Adipose tissue (tissue), 3 donors: ENCODE results near the gene TIMM17B. TPM values are rescaled to one million over a fixed set of nuclear protein-coding genes. Genes with fewer than 3 reads are reported as not detected.
A peak's percentile ranks its signal among the peaks of the same experiment; 100 is the strongest.
"Not testable (repeated sequence)": the region's sequence is repeated elsewhere in the genome, so short reads cannot be mapped to it uniquely, and the experiment has no call there.

Source experiments
- H3K27ac ChIP-seq: one replicate; pipeline ENCODE4 v1.5.1; 2013; ENCODE audit warnings: low read depth, low read length
- WGBS, 3 donors: extraction: QIAGEN DNeasy Blood & Tissue Kit; methylation state at CpG; one replicate each; pipeline ENCODE4 v1.1.7; 2013; 5-methylcytosine and 5-hydroxymethylcytosine counted together
- polyA plus RNA-seq, 3 donors: library from polyadenylated mRNA; stranded (reverse); fragments of 200-250 nt; gene quantifications; one replicate each; pipeline ENCODE4 v1.2.3, GENCODE V29; 2013
- donor health status: healthy with polysubstance abuse.
- donor health status: Bipolar disorder and iron deficiency.
- donor health status: healthy.

TIMM17B gene
- polyA plus RNA-seq, 3 donors, result 33.0 to 46.0 (median 35.0) TPM

- 83 to 97% (median 85%) methylated on average over 11 to 14 of the region's 14 CpGs for WGBS, 3 donors
- H3K27ac ChIP-seq, result no peak overlapping the region
These were observed 5.2 kb upstream of the TIMM17B start for GRCh38 chrX:48902776-48903175.

GRCh38 chrX:48902135-48902534, 4.6 kb upstream of the TIMM17B start:
- H3K27ac ChIP-seq, result no peak overlapping the region
- WGBS, 3 donors, result 84 to 94% (median 91%) methylated on average over 19 to 20 of the region's 20 CpGs

DNA sequence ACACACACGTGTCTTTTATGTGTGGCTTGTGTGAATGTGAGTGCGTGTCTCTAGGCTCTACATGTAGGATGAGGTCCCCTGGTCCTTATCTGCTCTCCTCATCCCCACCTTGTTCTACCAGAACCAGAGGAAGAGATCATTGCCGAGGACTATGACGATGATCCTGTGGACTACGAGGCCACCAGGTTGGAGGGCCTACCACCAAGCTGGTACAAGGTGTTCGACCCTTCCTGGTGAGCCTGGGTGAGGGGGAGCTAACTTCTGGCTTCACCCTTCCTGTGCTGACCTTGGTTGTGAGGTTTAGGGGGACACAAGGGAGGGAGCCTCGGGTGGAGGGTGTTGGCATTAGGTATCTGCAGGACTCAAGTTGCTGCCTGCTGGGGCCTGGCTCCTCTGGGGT, 3.5 kb upstream of the TIMM17B start:
- H3K27ac ChIP-seq, result no peak overlapping the region
- 79 to 92% (median 88%) methylated on average over 7 of the region's 7 CpGs for WGBS, 3 donors

GRCh38 chrX:48899078-48899410, 1.5 kb upstream of the TIMM17B start:
- WGBS, 3 donors, result 72 to 91% (median 89%) methylated on average over 8 of the region's 8 CpGs
- H3K27ac ChIP-seq, result no peak overlapping the region

GRCh38 chrX:48897157-48897624, 377 bp downstream of the TIMM17B start:
- H3K27ac ChIP-seq, result peak overlapping the region; percentile 81
- WGBS, 3 donors, result 0 to 32% (median 2%) methylated on average over 36 to 38 of the region's 38 CpGs

DNA sequence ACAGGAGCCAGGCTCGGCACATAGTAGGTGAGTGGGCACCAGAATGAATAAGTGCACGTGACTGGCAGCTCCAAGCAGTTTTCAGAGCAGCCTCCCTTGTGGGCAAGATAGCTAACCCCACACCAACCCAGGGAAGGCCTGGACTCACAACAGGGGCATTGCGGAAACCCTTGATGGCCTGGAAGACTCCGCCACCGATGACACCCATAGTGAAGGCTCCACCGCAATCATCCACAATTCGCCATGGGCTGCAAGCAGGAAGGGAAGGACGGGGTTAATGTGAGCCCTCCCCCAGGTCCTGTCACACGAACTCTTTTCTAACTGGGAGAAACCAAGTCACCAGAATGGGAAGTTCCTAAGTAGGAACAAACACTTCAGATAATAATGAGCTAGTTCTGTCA, 957 bp downstream of the TIMM17B start:
- H3K27ac ChIP-seq, result no peak overlapping the region
- WGBS, 3 donors, result 39 to 62% (median 42%) methylated on average over 9 of the region's 9 CpGs

- WGBS, 3 donors, result 68 to 89% (median 81%) methylated on average over 6 of the region's 6 CpGs
- no peak overlapping the region for H3K27ac ChIP-seq
These were observed 2.7 kb downstream of the TIMM17B start for GRCh38 chrX:48894891-48895290.

- H3K27ac ChIP-seq, result no peak overlapping the region
- WGBS, 3 donors, result 76 to 95% (median 90%) methylated on average over 9 to 16 of the region's 16 CpGs
These were observed 3.8 kb downstream of the TIMM17B start for GRCh38 chrX:48893556-48894348.

DNA sequence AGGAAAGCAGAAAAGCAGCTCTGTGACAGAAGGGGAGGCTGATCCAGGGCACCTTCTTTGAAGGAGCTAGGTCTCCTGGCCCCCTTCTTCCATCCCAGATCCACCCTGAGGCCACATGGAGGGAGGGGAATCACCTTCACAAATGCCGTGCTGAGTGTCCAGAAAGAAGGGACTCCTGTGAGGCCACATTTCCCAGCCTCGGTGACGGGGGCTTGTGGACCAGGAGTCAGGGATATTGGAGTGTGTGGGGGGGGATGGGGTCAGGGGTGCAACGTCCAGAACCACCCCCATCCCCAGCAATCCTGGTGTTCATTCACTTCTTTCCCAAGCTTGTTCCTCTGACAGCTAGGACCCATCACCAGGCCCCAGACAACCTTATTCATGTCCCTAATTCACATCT, 4.7 kb downstream of the TIMM17B start:
- 67 to 93% (median 92%) methylated on average over 3 to 4 of the region's 4 CpGs for WGBS, 3 donors
- no peak overlapping the region for H3K27ac ChIP-seq

GRCh38 chrX:48891402-48892288, 5.9 kb downstream of the TIMM17B start:
- WGBS, 3 donors, result 1 to 32% (median 2%) methylated on average over 28 to 68 of the region's 68 CpGs
- no peak overlapping the region for H3K27ac ChIP-seq

DNA sequence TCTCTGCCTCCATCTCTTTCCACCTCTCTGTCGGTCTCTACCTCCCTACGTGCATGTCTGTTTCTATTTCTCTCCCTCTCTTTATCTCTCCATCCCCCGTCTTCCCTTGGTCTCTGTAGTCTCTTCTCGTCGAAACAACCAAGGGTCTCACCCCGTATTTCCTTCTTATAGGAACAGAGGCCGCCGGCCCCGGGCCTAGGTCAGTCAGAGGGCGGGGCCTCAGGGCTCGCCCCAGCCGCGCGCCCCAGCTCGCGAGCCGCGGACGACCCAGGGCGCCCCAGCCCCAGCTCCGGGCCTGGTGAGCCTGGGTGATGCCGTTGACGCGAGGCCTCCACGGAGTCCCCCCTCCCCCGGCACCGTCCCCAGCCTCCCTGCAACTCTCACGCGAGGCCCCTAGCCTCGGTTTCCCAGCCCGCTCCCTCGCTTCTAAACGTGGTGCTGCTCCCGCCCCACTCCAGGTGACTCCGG, 6.6 kb downstream of the TIMM17B start:
- no peak overlapping the region for H3K27ac ChIP-seq
- 1 to 25% (median 1%) methylated on average over 24 to 35 of the region's 35 CpGs for WGBS, 3 donors

DNA sequence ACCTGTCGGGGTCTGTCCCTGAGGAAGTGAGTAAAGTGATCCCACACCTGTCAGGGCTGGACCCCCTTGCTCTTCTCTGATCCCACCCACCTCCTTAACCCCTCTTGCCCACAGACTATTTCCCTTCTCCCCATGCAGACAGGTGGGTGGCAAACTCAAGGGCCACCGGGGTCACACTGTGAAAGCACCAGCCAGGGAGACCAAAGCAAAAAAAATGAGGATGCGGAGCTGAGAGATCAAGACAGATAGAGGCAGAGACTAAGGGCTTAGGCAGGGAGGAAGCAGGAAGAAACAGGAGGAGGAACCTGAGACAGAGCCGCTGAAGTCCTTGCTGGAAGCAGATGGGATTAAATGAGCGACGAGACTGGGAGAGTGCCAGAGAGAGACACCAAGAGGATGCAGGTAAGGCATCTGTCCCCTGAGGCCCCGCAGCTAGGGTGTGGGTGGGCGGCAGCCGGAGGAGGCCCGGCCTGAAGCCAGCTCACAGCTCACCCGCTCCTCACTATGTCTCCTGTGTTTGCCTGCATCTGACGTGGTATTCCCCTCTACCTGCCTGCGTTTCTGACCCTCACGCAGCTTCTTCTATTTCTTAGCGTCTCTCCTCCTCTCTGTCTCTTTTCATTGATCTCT, 7.2 kb downstream of the TIMM17B start:
- no peak overlapping the region for H3K27ac ChIP-seq
- 28 to 53% (median 43%) methylated on average over 8 to 15 of the region's 15 CpGs for WGBS, 3 donors

DNA sequence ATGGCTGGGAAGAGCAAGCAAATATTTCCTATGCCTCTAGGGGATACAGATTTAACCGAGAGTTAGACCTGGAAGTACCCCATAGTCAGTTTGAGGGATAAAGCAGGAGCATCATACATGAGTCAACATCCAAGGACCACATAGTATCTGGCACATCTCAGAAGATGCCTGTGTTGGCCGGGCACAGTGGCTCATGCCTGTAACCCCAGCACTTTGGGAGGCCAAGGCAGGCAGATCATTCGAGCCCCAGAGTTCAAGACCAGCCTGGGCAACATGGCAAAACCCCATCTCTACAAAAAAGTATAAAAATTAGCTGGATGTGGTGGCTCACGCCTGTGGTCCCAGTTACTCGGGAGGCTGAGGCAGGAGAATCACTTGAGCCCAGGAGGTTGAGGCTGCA, 11.0 kb downstream of the TIMM17B start:
- WGBS, 3 donors, result 78 to 88% (median 86%) methylated on average over 5 of the region's 5 CpGs
- not testable (repeated sequence) for H3K27ac ChIP-seq

GRCh38 chrX:48883729-48884128, 13.8 kb downstream of the TIMM17B start:
- WGBS, 3 donors, result 62 to 78% (median 78%) methylated on average over 10 of the region's 10 CpGs
- H3K27ac ChIP-seq, result no peak overlapping the region

DNA sequence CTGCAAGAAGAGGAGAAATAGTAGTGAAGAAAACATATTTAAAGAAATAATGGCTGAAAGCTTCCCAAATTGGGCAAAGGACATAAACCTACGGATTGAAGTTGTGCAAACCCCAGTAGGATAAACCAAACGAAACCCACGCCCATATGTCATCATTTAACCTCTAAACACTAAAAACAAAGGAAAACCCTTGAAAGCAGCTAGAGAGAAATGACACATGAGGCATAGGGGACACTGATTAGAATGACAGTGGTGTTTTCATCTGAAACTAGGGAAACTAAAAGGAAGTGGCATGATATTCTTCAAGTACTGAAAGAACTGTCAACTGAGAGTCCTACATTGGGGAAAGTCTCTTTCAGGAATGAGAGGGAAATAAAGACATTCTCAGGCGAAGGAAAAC, 20.6 kb downstream of the TIMM17B start:
- H3K27ac ChIP-seq, result not testable (repeated sequence)
- 48 to 61% (median 55%) methylated on average over 4 of the region's 4 CpGs for WGBS, 3 donors

DNA sequence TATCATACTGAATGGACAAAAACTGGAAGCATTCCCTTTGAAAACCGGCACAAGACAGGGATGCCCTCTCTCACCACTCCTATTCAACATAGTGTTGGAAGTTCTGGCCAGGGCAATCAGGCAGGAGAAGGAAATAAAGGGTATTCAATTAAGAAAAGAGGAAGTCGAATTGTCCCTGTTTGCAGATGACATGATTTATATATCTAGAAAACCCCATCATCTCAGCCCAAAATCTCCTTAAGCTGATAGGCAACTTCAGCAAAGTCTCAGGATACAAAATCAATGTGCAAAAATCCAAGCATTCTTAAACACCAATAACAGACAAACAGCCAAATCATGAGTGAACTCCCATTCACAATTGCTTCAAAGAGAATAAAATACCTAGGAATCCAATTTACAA, 25.6 kb downstream of the TIMM17B start:
- WGBS, 3 donors, result 24 to 57% (median 38%) methylated on average over 1 of the region's 2 CpGs
- H3K27ac ChIP-seq, result not testable (repeated sequence)

- no peak overlapping the region for H3K27ac ChIP-seq
- 29 to 47% (median 38%) methylated on average over 4 of the region's 4 CpGs for WGBS, 3 donors
These were observed 33.4 kb downstream of the TIMM17B start for GRCh38 chrX:48864210-48864609.

DNA sequence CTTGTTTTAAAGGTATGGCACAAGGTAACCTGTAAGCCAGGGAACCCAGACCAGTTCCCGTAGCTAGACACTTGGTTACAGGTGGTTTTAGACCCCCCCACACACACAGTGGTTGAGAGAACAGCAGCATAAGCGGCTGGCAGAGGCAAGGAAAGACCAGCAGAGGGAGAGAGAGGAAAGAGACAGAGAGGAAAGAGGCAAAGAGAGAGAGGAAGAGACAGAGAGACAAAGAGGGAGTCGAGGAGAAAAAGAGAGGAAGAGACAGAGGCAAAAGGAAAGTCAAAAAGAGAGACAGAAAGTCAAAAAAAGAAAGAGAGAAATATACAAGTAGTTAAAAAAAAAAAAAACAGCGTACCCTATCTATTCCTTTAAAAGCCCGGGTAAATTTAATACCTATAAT, 42.7 kb downstream of the TIMM17B start:
- WGBS, 3 donors, result 27 to 51% (median 42%) methylated on average over 4 to 5 of the region's 5 CpGs

More for the DNA sequence above, 42.7 kb downstream of the TIMM17B start:
- no peak overlapping the region for H3K27ac ChIP-seq
